Activated CD4-positive, alpha-beta T cell treated with anti-CD3 and anti-CD28 coated beads, Interleukin-2, amount 10 ng/mL, durations not matched to agents 24 days and 14 days (primary cell): ENCODE measurements around the gene ALG5. TPM values are rescaled to one million over a fixed set of nuclear protein-coding genes. Genes with fewer than 3 reads are reported as not detected.

Experiments
- total RNA-seq: library from RNA; stranded (reverse); gene quantifications from 2 replicates; pipeline ENCODE4 v1.2.3, GENCODE V29; 2022

ALG5 gene
- total RNA-seq, 1 donor from 2014 or later = 53.6 TPM

Other genes starting within 250 kb of the ALG5 start
- 18.0 and 20.9 TPM in 2 replicates for gene RFXAP, start 180.1 kb downstream of the ALG5 start, total RNA-seq
- gene SMAD9, start 79.1 kb downstream of the ALG5 start, total RNA-seq = 0.05 TPM in 1 of 2 replicates, not detected in the other
- 158 and 162 TPM in 2 replicates for gene EXOSC8, start 1.4 kb upstream of the ALG5 start, total RNA-seq
- gene SUPT20H, start 60.3 kb upstream of the ALG5 start, total RNA-seq = 67.4 and 74.8 TPM in 2 replicates
- gene CSNK1A1L, start 106.3 kb upstream of the ALG5 start, total RNA-seq = not detected in 2 replicates